Amniotic stem cell (primary cell): Measurements from ENCODE around the gene SCARB1.
A peak's percentile ranks its signal among the peaks of the same experiment; 100 is the strongest.

Source experiments
- DNase-seq: peaks from one replicate; lab custom pipeline; 2025; lab: John Stamatoyannopoulos, UW

SCARB1 gene

GRCh38 chr12:124842800-124843510, 20.7 kb downstream of the SCARB1 start:
- DNase-seq, result no peak

GRCh38 chr12:124842073-124842749, 21.5 kb downstream of the SCARB1 start:
- DNase-seq, result no peak

- DNase-seq, result no peak
Observed at GRCh38 chr12:124841558-124841945, 22.1 kb downstream of the SCARB1 start.

GRCh38 chr12:124837958-124838803, 25.5 kb downstream of the SCARB1 start:
- DNase-seq, result peak; percentile 86

- no peak for DNase-seq
Observed at GRCh38 chr12:124837249-124837897, 26.3 kb downstream of the SCARB1 start.

- no peak for DNase-seq
Observed at GRCh38 chr12:124836759-124837158, 26.9 kb downstream of the SCARB1 start.

GRCh38 chr12:124835656-124836410, 27.8 kb downstream of the SCARB1 start:
- no peak for DNase-seq

GRCh38 chr12:124834822-124835221, 28.8 kb downstream of the SCARB1 start:
- no peak for DNase-seq

GRCh38 chr12:124833693-124834122, 30.0 kb downstream of the SCARB1 start:
- no peak for DNase-seq

- DNase-seq, result no peak
Observed at GRCh38 chr12:124832856-124833255, 30.8 kb downstream of the SCARB1 start.

GRCh38 chr12:124831590-124831989, 32.1 kb downstream of the SCARB1 start:
- no peak for DNase-seq

GRCh38 chr12:124830306-124830705, 33.4 kb downstream of the SCARB1 start:
- DNase-seq, result no peak

GRCh38 chr12:124829708-124830304, 33.9 kb downstream of the SCARB1 start:
- no peak for DNase-seq

- DNase-seq, result peak; percentile 30
Observed at GRCh38 chr12:124829008-124829707, 34.5 kb downstream of the SCARB1 start.

- no peak for DNase-seq
Observed at GRCh38 chr12:124828264-124829007, 35.2 kb downstream of the SCARB1 start.

- no peak for DNase-seq
Observed at GRCh38 chr12:124827588-124828184, 36.0 kb downstream of the SCARB1 start.

GRCh38 chr12:124824195-124824594, 39.5 kb downstream of the SCARB1 start:
- no peak for DNase-seq

- no peak for DNase-seq
Observed at GRCh38 chr12:124823272-124823970, 40.2 kb downstream of the SCARB1 start.

- no peak for DNase-seq
Observed at GRCh38 chr12:124822218-124822617, 41.4 kb downstream of the SCARB1 start.
